HG03097 (cell line): Measurements from ENCODE around the gene LRRC70.
"Not testable (repeated sequence)": the region's sequence is repeated elsewhere in the genome, so short reads cannot be mapped to it uniquely, and the experiment has no call there.

Experiments
- ATAC-seq: cut with Tn5 transposase; IDR thresholded peaks from one replicate; pipeline ENCODE4 v1.9.1; 2021; ENCODE audit not compliant: unreplicated experiment, low FRiP score

Gene LRRC70

GRCh38 chr5:62605638-62606037 is 27.0 kb downstream of the LRRC70 start:
- ATAC-seq, result no peak

DNA sequence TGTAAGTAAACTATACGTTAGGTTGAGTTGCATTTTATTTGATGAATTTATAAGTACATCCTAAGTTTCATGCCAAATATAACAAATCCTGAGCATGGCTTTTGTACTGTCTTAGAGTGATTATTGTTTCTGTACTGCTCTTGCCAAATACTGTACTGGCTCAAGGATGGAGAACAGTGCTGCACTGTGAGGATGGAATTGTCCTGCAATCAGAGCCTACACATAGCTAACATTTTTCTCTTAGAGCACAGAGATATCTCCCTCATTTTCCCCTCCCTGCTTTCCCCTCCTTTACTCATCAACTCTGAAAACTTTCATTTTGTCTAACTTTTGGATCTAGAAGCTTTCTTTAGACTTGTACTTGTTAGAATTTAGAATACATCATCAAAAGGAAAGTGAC is 28.3 kb downstream of the LRRC70 start:
- no peak for ATAC-seq

DNA sequence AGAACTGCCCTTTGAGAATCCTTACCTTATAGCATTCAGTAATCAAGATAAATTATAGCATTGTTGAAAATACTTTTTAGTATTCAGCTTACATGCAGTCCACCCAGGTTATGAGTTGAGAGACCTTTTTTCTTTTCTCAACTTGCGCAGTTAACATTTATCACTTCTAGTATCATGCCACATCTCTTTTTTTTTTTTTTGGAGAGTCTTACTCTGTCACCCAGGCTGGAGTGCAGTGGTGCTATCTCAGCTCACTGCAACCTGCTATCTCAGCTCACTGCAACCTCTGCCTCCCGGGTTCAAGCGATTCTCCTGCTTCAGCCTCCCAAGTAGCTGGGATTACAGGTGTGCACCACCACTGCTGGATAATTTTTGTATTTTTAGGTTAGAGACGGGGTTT is 29.0 kb downstream of the LRRC70 start:
- no peak for ATAC-seq

DNA sequence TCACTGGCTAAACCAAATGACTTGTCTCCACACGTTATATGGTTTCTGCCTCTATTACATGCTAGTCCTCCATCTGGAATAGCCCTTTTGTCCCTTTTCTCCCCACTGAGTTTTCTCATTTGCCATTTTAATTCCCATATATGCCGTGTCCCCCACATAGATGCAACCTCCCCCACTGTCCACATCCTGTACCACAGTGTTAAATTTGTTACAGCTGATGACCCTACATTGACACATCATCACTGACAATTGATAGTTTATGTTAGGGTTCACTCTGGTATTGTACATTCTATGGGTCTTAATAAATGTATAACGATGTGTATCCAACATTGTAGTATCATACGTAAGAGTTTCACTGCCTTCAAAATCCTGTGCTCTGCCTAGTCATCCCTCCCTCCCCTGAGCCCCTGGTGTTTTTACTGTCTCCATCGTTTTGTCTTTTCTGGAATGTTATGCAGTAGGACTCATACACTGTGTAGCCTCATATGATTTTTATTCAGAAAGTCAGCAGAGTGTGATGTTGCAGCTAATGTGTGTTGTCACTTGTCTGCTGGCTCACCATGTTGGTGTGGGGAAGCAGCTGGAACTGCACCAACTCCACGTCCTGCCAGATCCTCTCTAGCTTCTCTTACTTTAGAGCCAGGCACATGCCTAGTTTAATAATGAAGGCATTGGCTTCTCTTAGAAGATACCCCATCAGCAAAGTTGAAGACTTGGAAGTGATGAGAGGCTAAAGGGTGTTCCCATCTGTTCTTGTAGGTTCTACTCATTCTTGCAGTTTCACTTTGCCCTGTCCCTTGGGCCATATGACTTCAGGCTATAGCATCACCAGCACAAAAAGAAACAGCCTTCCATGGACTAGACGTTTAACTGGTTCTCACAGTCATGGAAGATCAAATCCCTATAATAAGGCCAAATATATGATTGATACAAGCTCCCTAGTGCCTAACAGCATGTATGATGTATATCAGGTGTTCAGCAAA is 30.2 kb downstream of the LRRC70 start:
- ATAC-seq, result no peak

- ATAC-seq, result no peak
Observed at GRCh38 chr5:62614355-62614754, 35.7 kb downstream of the LRRC70 start.

DNA sequence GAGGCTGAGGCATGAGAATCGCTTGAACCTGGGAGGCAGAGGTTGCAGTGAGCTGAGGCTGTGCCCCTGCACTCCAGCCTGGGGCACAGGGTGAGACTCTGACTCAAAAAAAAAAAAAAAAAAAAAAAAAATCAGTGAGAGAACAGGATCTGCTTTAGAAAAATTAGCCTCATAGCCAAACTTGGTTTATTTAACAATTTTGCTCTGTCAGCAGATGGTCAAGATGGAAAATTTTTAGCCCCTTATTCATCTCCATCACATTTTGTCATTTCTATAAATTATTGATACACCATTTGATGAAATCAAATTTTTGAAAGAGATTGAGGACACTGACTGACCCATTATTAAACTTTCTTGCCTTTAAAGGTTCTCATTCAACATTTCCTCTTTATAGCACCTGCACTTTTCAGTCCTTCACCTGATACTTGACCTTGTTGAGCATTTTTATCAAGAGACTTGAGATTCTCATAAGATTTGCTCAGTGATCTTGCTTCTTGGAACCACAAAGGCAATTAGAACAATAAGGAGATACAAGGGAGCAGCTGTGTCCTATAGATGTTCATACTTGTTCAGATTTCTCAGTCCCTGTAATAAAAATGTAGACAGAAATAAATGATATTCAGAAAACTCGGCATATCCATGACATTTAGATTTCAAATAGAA is 38.1 kb downstream of the LRRC70 start:
- ATAC-seq, result no peak

DNA sequence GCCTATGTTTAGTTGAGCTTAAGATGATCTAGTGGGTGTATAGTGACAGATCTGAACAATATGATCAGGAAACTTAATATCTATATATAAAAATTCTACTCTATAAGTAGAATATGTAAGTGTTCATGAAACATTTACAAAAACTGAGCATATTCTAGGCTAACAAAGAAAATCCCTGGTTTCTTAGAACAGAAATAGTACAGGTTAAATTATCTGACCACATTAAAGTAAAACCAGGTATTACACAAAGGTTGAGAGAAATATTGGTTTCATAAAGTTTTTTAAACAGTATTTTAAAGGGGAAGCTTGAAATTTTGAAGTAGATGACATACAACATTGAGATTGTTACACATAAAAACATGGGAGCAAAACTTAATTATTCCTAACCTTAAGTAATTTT is 39.3 kb downstream of the LRRC70 start:
- ATAC-seq, result no peak

DNA sequence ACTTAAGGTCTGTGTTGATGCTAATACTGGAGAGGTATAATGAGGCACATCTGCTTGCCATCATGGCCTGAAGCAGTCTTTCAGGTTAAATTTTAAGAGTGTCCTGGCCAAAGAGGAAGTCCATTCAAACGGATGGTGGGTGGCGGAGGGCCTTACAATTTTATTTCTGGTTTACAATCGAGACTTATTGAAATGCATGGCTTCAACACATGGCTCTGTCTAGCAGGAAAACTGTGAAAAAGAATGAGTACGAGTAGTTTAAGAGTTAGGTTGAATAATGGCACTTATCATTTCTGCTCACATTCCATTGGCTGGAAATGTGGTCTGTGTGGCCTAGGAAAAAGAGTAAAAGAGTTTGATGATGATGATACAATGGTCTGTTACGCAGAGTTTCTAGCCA is 42.1 kb downstream of the LRRC70 start:
- no peak for ATAC-seq

GRCh38 chr5:62621280-62621679 is 42.7 kb downstream of the LRRC70 start:
- ATAC-seq, result no peak

DNA sequence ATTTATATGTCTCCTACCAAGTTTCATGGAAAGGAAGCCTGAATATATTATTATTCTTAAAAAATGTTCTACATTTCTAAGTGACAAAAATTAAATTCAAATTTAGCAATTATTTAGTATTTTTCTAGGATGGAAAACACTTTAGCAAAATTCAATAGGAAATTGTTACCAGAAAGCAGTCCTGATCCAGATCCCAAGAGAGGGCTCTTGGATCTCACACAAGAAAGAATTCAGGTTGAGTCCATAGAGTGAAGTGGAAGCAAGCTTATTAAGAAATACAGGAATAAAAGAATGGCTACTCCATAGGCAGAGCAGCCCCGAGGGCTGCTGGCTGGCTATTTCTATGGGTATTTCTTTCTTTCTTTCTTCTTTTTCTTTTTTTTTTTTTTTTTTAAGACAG is 44.7 kb downstream of the LRRC70 start:
- no peak for ATAC-seq

DNA sequence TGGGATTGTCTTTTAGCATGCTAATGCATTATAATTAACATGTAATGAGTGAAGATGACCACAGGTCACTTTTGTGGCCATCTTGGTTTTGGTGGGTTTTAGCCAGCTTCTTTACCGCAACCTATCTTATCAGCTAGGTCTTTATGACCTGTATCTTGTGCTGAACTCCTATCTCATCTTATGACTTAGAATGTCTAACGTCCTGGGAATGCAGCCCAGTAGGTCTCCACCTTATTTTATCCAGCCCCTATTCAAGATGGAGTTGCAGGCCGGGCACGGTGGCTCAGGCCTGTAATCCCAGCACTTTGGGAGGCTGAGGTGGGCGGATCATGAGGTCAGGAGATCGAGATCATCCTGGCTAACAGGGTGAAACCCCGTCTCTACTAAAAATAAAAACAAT is 45.8 kb downstream of the LRRC70 start:
- ATAC-seq, result not testable (repeated sequence)

- ATAC-seq, result no peak
Observed at GRCh38 chr5:62626534-62626933, 47.9 kb downstream of the LRRC70 start.

DNA sequence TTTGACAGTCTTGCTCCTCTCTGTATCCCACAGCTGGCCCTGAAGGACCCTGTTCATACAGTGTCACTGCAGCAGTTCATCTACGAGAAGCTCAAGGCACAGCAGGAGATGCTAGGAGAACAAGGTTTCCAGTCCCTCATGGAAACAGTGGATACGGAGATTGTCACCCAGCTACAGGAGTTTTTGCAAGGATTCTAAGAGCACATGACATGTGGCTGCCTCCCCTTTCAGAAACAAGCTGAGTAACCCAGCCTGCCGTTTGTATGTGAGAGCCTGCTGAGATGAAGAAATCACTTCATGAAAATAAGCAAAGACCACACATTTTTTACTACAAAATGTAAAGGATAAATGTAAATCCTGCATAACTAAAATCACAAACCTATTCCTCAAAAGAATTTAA is 48.5 kb downstream of the LRRC70 start:
- no peak for ATAC-seq

DNA sequence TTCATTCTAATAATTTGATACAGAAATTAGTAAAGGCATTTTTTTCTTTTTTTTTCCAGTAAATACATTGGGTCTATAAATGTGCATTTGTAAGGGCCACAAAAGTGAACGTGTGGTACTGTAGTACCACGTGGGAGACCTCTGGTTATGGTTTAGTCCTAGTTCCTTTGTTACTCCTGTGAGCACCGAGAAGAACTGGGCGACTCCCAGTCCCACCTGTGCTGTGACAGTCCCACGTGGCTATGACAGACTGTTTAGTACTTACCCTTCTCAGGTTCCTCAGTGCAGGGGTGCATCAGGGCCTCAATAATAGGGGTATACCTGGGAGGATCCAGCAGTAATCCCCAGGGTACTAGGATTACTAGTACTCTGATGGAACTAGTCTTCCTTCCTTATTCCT is 49.3 kb downstream of the LRRC70 start:
- ATAC-seq, result no peak
